Measurements from ENCODE around the gene CNTN1.

- TF ChIP-seq CTCF (IDR thresholded peaks at IDR 0.05 in 4 of 5, conservative IDR thresholded peaks at IDR 0.05 in 1 of 5) (no peak), POLR2A (IDR thresholded peaks at IDR 0.05) (no peak)
Measured at GRCh38 chr12:41121374-41121773, 429.1 kb downstream of the CNTN1 start.

All from gastrocnemius medialis (tissue), 4 donors.